ENCODE data around the gene TRAPPC5. TPM values are rescaled to one million over a fixed set of nuclear protein-coding genes. Genes with fewer than 3 reads are reported as not detected.

Gene TRAPPC5
- total and polyA plus RNA-seq, 3 donors from 2014 or later = 194 to 226 (median 214) TPM

- TF ChIP-seq, protein P1, sequence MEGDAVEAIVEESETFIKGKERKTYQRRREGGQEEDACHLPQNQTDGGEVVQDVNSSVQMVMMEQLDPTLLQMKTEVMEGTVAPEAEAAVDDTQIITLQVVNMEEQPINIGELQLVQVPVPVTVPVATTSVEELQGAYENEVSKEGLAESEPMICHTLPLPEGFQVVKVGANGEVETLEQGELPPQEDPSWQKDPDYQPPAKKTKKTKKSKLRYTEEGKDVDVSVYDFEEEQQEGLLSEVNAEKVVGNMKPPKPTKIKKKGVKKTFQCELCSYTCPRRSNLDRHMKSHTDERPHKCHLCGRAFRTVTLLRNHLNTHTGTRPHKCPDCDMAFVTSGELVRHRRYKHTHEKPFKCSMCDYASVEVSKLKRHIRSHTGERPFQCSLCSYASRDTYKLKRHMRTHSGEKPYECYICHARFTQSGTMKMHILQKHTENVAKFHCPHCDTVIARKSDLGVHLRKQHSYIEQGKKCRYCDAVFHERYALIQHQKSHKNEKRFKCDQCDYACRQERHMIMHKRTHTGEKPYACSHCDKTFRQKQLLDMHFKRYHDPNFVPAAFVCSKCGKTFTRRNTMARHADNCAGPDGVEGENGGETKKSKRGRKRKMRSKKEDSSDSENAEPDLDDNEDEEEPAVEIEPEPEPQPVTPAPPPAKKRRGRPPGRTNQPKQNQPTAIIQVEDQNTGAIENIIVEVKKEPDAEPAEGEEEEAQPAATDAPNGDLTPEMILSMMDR (IDR thresholded peaks at IDR 0.05) = no peak
- no peak for TF ChIP-seq POLR2A (IDR thresholded peaks at IDR 0.05)
- no peak overlapping the region for H3K4me3 ChIP-seq
- 61 to 65% methylated on average over 8 to 12 of the region's 12 CpGs for WGBS, 2 donors
- intact Hi-C loops (cut with DNase I; ENCODE audit: low total_unique reads) = no loop called here
- H3K9me3 ChIP-seq = no peaks in the 10 kb centered on the region
- no peaks in the 10 kb centered on the region for H3K4me1 ChIP-seq
- no peak overlapping the region for H3K27ac ChIP-seq
- DNase-seq = no peak
- no peaks in the 10 kb centered on the region for H3K27me3 ChIP-seq
- H3K36me3 ChIP-seq (ENCODE audit: low read depth, missing control alignments) = no peaks in the 10 kb centered on the region
These were observed 41.7 kb upstream of the TRAPPC5 start for GRCh38 chr19:7638802-7639465.

DNA sequence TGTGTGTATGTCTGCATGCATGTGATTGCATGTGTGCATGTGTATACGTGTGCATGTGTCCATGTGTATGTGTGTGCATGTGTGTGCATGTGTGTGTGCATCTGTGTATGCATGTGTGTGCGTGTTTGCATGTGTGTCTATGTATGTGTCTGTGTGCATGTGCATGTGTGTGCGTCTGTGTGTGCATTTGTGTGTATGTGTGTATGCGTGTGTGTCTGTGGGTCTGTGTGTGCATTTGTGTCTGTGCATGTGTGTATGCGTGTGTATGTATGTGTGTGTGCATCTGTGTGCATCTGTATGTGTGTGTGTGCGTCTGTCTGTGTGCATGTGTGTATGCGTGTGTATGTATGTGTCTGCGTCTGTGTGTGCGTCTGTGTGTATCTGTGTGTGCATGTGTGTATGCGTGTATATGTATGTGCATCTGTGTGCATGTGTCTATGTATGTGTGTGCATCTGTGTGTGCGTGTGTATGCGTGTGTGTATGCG lies 40.7 kb upstream of the TRAPPC5 start:
- intact Hi-C loops (cut with DNase I; ENCODE audit: low total_unique reads) = no loop called here
- Histone ChIP-seq H3K27me3 (no peaks in the 10 kb centered on the region), H3K4me3 (no peak overlapping the region), H3K4me1 (no peaks in the 10 kb centered on the region), H3K36me3 (ENCODE audit: low read depth, missing control alignments) (no peaks in the 10 kb centered on the region), H3K9me3 (no peaks in the 10 kb centered on the region), H3K27ac (no peak overlapping the region)
- TF ChIP-seq POLR2A (IDR thresholded peaks at IDR 0.05) = no peak
- TF ChIP-seq, protein P1 (IDR thresholded peaks at IDR 0.05) = no peak
- DNase-seq = no peak
- 70 to 76% methylated on average over 13 of the region's 13 CpGs for WGBS, 2 donors

DNA sequence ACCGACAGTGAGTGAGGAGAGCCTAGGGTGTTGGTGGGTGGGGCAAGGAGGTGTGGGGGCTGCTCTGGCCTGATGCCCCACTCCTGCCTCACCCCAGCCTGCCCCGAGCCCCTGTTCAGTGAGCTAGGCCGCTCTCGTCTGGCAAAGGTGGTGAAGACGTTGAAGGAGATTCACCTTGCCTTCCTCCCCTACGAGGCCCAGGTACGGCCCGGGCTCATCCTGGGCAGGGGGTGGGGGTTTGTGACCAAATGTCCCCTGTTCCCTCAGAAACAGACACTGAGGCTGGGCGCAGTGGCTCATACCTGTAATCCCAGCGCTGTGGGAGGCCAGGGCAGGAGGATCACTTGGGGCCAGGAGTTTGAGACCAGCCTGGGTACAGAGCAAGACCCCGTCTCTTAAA lies 39.8 kb upstream of the TRAPPC5 start:
- Histone ChIP-seq H3K36me3 (ENCODE audit: low read depth, missing control alignments) (no peaks in the 10 kb centered on the region), H3K27ac (no peak overlapping the region), H3K4me3 (no peak overlapping the region), H3K9me3 (no peaks in the 10 kb centered on the region), H3K27me3 (no peaks in the 10 kb centered on the region), H3K4me1 (no peaks in the 10 kb centered on the region)
- TF ChIP-seq, protein P1 (IDR thresholded peaks at IDR 0.05) = no peak
- TF ChIP-seq POLR2A (IDR thresholded peaks at IDR 0.05) = no peak
- 84 to 97% methylated on average over 8 to 11 of the region's 11 CpGs for WGBS, 2 donors
- DNase-seq = no peak
- intact Hi-C loops (cut with DNase I; ENCODE audit: low total_unique reads) = no loop called here

GRCh38 chr19:7641290-7642276 lies 39.0 kb upstream of the TRAPPC5 start:
- Histone ChIP-seq H3K27ac (no peak overlapping the region), H3K4me3 (no peak overlapping the region), H3K27me3 (no peaks in the 10 kb centered on the region), H3K9me3 (no peaks in the 10 kb centered on the region), H3K36me3 (ENCODE audit: low read depth, missing control alignments) (no peaks in the 10 kb centered on the region), H3K4me1 (no peaks in the 10 kb centered on the region)
- TF ChIP-seq, protein P1 (IDR thresholded peaks at IDR 0.05) = no peak
- 85 to 88% methylated on average over 35 to 43 of the region's 43 CpGs for WGBS, 2 donors
- intact Hi-C loops (cut with DNase I; ENCODE audit: low total_unique reads) = no loop called here
- DNase-seq = no peak
